ENCODE data around the gene RADX.
A peak's percentile ranks its signal among the peaks of the same experiment; 100 is the strongest.
"Not testable (repeated sequence)": the region's sequence is repeated elsewhere in the genome, so short reads cannot be mapped to it uniquely, and the experiment has no call there.

The RADX gene

GRCh38 chrX:106611679-106612392, at the start of gene RADX:
RADX (plus strand) TSS chrX:106611978; CDS start chrX:106612081, 103 bp downstream.
- peak; percentile 58 for DNase-seq (ENCODE audit: low read depth)

GRCh38 chrX:106564986-106565385, 46.8 kb upstream of the RADX start:
- no peak for DNase-seq (ENCODE audit: low read depth)

- DNase-seq (ENCODE audit: low read depth) = no peak
Measured at GRCh38 chrX:106566362-106566761, 45.4 kb upstream of the RADX start.

- no peak for DNase-seq (ENCODE audit: low read depth)
Measured at GRCh38 chrX:106581856-106582255, 29.9 kb upstream of the RADX start.

- DNase-seq (ENCODE audit: low read depth) = no peak
Measured at GRCh38 chrX:106585478-106585877, 26.3 kb upstream of the RADX start.

- DNase-seq (ENCODE audit: low read depth) = no peak
Measured at GRCh38 chrX:106588801-106589200, 23.0 kb upstream of the RADX start.

DNA sequence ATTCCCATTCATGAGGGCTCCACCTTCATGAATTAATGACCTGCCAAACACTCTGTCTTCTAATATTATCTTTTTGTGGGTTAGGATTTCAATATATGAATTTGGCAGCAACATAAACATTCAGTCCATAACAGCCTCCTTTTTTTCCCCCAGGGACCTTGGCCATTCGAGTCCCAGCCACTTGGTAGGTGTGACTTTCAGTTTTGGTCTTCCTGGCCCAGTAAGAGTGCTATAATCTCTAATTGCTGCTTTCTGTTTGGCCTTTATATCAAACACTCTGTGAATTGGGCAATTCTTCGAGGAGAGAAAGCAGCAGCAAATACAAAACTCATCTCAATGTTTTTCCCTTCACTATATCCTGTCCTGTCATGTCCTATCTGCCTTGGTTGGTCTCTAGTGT, 12.4 kb upstream of the RADX start:
- DNase-seq (ENCODE audit: low read depth) = no peak

- no peak for DNase-seq (ENCODE audit: low read depth)
Measured at GRCh38 chrX:106606571-106606970, 5.2 kb upstream of the RADX start.

DNA sequence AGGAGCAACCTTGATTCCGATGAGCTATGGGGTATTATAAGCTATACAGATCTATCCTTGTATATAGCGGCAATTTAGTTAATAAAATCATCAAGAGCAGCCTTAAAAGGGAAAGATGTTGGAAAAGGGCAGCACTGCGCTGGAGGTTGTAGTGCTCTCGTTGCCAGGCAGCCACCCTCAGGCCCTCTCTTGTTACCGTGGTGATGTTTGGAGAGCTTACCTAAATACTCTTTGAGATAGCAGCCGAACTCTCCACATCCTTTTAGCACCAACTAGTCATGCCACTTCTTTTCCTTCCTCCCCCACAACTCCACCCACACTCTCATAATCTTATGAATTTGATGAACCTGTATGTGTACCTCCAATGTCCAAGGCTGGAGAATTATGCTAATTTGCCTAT, 3.8 kb upstream of the RADX start:
- no peak for DNase-seq (ENCODE audit: low read depth)

- no peak for DNase-seq (ENCODE audit: low read depth)
Measured at GRCh38 chrX:106611317-106611678, 480 bp upstream of the RADX start.

DNA sequence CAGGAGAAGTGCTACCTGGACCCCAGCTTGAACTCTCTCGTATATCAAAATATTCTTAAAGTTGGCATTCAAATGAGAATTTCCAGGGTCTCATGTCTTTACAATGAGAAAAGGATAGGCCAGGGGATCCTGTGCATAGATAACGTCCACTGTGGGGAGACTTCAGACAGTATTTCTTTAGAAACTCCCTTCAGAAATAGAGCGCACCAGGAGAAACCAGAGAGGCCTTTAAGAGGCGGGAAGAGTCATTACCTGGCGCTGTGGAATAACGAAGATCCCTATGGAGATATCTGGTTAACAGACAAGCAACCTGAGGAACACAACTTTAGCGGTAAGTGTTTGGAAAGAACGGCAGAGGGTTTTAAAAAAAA, 600 bp downstream of the RADX start:
- no peak for DNase-seq (ENCODE audit: low read depth)

- DNase-seq (ENCODE audit: low read depth) = no peak
Measured at GRCh38 chrX:106613277-106613676, 1.5 kb downstream of the RADX start.

- DNase-seq (ENCODE audit: low read depth) = no peak
Measured at GRCh38 chrX:106615041-106615440, 3.3 kb downstream of the RADX start.

- no peak for DNase-seq (ENCODE audit: low read depth)
Measured at GRCh38 chrX:106619797-106620196, 8.0 kb downstream of the RADX start.

DNA sequence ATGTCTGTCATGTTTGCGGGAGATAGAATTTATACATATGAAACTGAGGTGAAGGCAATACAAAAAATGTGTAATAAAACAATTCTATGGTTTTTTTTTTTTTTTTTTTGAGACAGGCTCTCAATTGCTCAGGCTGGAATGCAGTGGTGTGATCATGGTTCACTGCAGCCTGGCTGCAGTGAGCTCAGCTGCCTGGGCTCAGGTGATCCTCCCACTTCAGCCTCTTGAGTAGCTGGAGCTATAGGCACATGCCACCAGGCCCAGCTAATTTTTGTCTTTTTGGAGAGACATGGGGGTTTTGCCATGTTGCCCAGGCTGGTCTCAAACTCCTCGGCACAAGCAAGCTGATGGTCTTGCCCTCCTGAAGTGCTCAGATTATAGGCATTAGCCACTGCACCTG, 10.1 kb downstream of the RADX start:
- no peak for DNase-seq (ENCODE audit: low read depth)

- DNase-seq (ENCODE audit: low read depth) = no peak
Measured at GRCh38 chrX:106626789-106627188, 15.0 kb downstream of the RADX start.

GRCh38 chrX:106631615-106632014, 19.8 kb downstream of the RADX start:
- DNase-seq (ENCODE audit: low read depth) = no peak

- no peak for DNase-seq (ENCODE audit: low read depth)
Measured at GRCh38 chrX:106649523-106650428, 38.0 kb downstream of the RADX start.

GRCh38 chrX:106653625-106654024, 41.8 kb downstream of the RADX start:
- not testable (repeated sequence) for DNase-seq (ENCODE audit: low read depth)

DNA sequence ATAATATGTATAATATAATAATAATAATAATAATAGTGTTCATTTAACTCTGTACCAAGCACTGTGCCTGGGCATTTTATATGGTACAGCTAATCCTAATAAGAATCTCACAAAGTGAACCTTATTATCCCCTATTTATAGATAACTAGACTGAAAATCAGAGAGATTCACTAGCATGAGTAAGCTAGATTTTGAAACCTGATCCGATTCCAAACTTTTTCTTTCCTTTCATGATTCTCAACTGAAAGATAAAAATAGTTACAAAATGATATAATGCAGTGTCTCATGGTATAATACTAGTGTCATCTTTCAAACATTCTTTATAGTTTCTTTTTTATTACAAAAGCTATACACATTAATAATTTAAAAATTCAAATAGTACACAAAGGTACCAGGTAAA, 58.9 kb downstream of the RADX start:
- no peak for DNase-seq (ENCODE audit: low read depth)

GRCh38 chrX:106672527-106672926, 60.7 kb downstream of the RADX start:
- no peak for DNase-seq (ENCODE audit: low read depth)

DNA sequence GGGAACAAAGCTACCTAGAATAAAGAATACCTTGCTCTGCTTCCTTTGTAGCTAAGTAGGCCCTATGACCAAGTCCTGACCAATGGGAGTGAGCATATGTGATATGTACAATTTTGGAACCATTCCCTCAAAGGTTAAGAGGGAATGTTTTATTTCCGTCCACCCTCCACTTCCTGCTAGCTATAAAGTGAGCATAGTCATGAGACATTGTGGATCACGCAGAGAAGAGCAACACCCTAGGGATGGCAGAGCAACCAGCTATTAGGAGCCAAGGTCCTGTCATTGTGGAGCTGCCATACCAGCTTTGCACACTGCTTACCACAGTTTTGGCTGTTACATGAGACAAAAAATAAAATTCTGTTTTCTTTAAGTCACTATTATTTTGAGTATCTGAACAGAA, 68.9 kb downstream of the RADX start:
- DNase-seq (ENCODE audit: low read depth) = no peak

DNA sequence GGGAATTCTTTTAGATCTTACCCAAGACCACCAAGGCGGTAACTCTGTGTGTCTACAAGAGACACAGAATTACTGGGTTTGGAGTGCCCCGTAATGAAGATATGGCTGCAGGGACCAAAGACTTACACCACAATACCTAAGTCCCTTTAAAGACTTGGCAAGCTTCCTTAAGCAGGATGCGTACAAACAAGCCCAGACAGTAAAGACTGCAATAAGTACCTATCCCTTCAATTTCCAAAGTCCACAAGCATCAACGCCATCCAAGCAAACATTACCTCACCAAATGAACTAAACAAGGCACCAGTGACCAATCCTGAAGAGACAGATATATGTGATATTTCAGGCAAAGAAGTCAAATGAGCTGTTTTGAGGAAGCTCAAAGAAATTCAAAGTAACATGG, 72.4 kb downstream of the RADX start:
- no peak for DNase-seq (ENCODE audit: low read depth)
